Body of pancreas (tissue), 4 donors: ENCODE data around the gene CFAP52.

ENCODE experiments used
- POLR2A ChIP-seq, 3 donors: fragments of 450-650 bp; IDR thresholded peaks; one replicate each; pipeline ENCODE4 v1.6.1; 2016; ENCODE audit warnings: antibody characterized with exemption in 3 of 3, mild to moderate bottlenecking in 2 of 3
- TF ChIP-seq, protein P1 (sequence below), 7 experiments: fragments of 450-650 bp in 4 of 7; fragments of 200-600 bp in 3 of 7; sonication (generic) in 3 of 7; IDR thresholded peaks; one replicate each; pipeline ENCODE4 v1.5.1; 2016 to 2019; ENCODE audit warnings: antibody characterized with exemption in 7 of 7

DNA sequence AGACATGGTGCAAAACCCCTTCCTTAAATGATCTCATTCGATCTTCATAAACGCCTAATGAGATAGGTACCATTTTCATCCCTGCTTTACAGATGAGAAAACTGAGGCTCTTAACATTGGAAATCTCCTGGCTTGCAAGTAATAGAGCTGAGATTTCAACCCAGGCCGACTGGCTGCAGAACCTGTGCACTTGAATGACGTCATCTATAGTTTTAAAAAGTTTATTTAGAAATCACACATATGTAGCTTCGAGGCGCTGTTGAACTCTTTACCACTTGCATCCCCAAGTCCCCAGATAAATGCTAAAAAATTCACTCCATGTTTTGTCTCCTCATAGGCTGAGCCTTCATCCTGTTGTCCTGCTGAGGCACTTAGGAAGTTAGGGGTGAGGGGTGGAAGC, 30.0 kb downstream of the CFAP52 start:
- TF ChIP-seq POLR2A (IDR thresholded peaks at IDR 0.05) = no peak
- TF ChIP-seq, protein P1, sequence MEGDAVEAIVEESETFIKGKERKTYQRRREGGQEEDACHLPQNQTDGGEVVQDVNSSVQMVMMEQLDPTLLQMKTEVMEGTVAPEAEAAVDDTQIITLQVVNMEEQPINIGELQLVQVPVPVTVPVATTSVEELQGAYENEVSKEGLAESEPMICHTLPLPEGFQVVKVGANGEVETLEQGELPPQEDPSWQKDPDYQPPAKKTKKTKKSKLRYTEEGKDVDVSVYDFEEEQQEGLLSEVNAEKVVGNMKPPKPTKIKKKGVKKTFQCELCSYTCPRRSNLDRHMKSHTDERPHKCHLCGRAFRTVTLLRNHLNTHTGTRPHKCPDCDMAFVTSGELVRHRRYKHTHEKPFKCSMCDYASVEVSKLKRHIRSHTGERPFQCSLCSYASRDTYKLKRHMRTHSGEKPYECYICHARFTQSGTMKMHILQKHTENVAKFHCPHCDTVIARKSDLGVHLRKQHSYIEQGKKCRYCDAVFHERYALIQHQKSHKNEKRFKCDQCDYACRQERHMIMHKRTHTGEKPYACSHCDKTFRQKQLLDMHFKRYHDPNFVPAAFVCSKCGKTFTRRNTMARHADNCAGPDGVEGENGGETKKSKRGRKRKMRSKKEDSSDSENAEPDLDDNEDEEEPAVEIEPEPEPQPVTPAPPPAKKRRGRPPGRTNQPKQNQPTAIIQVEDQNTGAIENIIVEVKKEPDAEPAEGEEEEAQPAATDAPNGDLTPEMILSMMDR (IDR thresholded peaks at IDR 0.05) = no peak
